ENCODE measurements around the gene ARHGAP24. TPM values are rescaled to one million over a fixed set of nuclear protein-coding genes. Genes with fewer than 3 reads are reported as not detected.

ARHGAP24 gene
- total RNA-seq, 1 experiment from 2014 or later: 17.4 TPM

DNA sequence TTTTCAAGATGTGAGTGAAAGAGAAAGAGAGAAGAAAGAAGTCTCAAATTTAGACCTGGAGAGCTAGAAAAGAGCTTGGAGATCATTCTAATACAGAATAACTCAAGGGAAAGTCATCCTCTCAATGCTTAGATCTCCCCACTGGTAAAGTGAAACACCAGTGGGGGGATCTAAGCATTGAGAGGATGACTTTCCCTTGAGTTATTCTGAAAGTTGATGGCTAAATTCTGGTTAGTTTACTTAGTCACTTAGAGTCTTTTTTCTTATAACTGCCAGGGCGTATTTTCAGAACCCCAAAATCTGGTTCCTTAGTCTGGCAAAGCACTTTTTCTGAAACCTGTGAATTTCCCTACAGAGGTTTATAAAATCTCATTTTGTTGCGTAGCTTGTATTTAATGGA is 198.6 kb downstream of the ARHGAP24 start:
- TF ChIP-seq, protein P1, sequence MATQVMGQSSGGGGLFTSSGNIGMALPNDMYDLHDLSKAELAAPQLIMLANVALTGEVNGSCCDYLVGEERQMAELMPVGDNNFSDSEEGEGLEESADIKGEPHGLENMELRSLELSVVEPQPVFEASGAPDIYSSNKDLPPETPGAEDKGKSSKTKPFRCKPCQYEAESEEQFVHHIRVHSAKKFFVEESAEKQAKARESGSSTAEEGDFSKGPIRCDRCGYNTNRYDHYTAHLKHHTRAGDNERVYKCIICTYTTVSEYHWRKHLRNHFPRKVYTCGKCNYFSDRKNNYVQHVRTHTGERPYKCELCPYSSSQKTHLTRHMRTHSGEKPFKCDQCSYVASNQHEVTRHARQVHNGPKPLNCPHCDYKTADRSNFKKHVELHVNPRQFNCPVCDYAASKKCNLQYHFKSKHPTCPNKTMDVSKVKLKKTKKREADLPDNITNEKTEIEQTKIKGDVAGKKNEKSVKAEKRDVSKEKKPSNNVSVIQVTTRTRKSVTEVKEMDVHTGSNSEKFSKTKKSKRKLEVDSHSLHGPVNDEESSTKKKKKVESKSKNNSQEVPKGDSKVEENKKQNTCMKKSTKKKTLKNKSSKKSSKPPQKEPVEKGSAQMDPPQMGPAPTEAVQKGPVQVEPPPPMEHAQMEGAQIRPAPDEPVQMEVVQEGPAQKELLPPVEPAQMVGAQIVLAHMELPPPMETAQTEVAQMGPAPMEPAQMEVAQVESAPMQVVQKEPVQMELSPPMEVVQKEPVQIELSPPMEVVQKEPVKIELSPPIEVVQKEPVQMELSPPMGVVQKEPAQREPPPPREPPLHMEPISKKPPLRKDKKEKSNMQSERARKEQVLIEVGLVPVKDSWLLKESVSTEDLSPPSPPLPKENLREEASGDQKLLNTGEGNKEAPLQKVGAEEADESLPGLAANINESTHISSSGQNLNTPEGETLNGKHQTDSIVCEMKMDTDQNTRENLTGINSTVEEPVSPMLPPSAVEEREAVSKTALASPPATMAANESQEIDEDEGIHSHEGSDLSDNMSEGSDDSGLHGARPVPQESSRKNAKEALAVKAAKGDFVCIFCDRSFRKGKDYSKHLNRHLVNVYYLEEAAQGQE (IDR thresholded peaks at IDR 0.05; ENCODE audit: insufficient read depth in 1 of 2, low read depth in 2 of 2, low read length in 1 of 2): no peak
- no peak for TF ChIP-seq POLR2AphosphoS5 (IDR thresholded peaks at IDR 0.05; ENCODE audit: low read depth, low read length)
- ChIA-PET POLR2A (no interaction called here), CTCF (no interaction called here)
- DNase-seq (ENCODE audit: low read depth, low spot score) (no peak), ATAC-seq (no peak)
- Histone ChIP-seq H3K9me3 (ENCODE audit: control insufficient read depth, insufficient read depth, low read depth, low read length) (no peaks in the 10 kb centered on the region), H3K4me1 (ENCODE audit: control insufficient read depth, insufficient read depth, low read length) (no peaks in the 10 kb centered on the region), H3K36me3 (ENCODE audit: control insufficient read depth, insufficient read depth, low read length) (no peaks in the 10 kb centered on the region), H3K4me3 (ENCODE audit: low read depth in 2 of 2, low read length in 2 of 2) (no peak overlapping the region), H3K27ac (ENCODE audit: low read length) (no peak overlapping the region), H3K27me3 (ENCODE audit: control insufficient read depth, insufficient read depth, low read length) (no peaks in the 10 kb centered on the region)
- no TSS peak for BruUV-seq (replicated peaks)
- in situ Hi-C loops (cut with HindIII; ENCODE audit: low pct_unique_long_range_greater_than_20kb, low sequenced_read_pairs): no loop called here
- intact Hi-C loops (cut with micrococcal nuclease; ENCODE audit: unreplicated experiment): no loop called here

- no peak overlapping the region for H3K27ac ChIP-seq (ENCODE audit: low read length)
- in situ Hi-C loops (cut with HindIII; ENCODE audit: low pct_unique_long_range_greater_than_20kb, low sequenced_read_pairs) (no loop called here), intact Hi-C loops (cut with micrococcal nuclease; ENCODE audit: unreplicated experiment) (no loop called here)
- H3K4me1 ChIP-seq (ENCODE audit: control insufficient read depth, insufficient read depth, low read length): no peaks in the 10 kb centered on the region
- H3K27me3 ChIP-seq (ENCODE audit: control insufficient read depth, insufficient read depth, low read length): no peaks in the 10 kb centered on the region
- no peaks in the 10 kb centered on the region for H3K9me3 ChIP-seq (ENCODE audit: control insufficient read depth, insufficient read depth, low read depth, low read length)
- no TSS peak for BruUV-seq (replicated peaks)
- TF ChIP-seq TCF7L2 (IDR thresholded peaks at IDR 0.05; ENCODE audit: low read depth, low read length) (no peak), CTCF (IDR thresholded peaks at IDR 0.05) (no peak), POLR2AphosphoS5 (IDR thresholded peaks at IDR 0.05; ENCODE audit: low read depth, low read length) (no peak), SIN3A (IDR thresholded peaks at IDR 0.05; ENCODE audit: borderline replicate concordance, insufficient read depth, low read depth, low read length) (no peak)
- TF ChIP-seq, protein P1 (IDR thresholded peaks at IDR 0.05; ENCODE audit: insufficient read depth in 1 of 2, low read depth in 2 of 2, low read length in 1 of 2): no peak
- POLR2A ChIA-PET: no interaction called here
- H3K4me3 ChIP-seq (ENCODE audit: low read depth in 2 of 2, low read length in 2 of 2): no peak overlapping the region
- CTCF ChIA-PET: no interaction called here
- DNase-seq (ENCODE audit: low read depth, low spot score) (no peak), ATAC-seq (no peak)
- no peaks in the 10 kb centered on the region for H3K36me3 ChIP-seq (ENCODE audit: control insufficient read depth, insufficient read depth, low read length)
These were observed 200.4 kb downstream of the ARHGAP24 start for GRCh38 chr4:85675076-85676049.
